HG03025 (cell line): ENCODE data around the gene TMPRSS2.

Source experiments
- ATAC-seq: cut with Tn5 transposase; IDR thresholded peaks from one replicate; pipeline ENCODE4 v1.9.1; 2021; ENCODE audit warnings: mild to moderate bottlenecking, moderate library complexity; ENCODE audit not compliant: unreplicated experiment, low FRiP score

The TMPRSS2 gene

GRCh38 chr21:41453198-41453597 lies 54.8 kb downstream of the TMPRSS2 start:
- ATAC-seq = no peak

GRCh38 chr21:41451753-41452676 lies 55.9 kb downstream of the TMPRSS2 start:
- no peak for ATAC-seq

DNA sequence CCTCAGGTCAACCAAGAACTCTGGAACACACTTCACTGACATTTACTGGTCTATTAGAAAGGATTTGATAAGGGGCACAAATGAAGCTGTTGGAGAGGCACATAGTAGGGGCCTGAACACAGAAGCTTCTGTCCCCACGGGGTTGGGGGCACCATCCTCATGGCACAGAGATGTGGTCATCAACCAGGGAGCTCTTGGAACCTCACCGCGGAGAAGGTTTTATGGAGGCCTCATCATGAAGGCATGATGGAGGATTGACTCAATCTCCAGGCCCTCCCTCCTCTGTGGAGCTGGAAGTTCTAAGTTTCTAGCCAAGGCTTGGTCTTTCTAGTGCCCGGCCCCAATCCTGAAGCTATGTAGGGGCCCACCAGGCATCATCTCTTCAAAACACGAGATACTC lies 58.3 kb downstream of the TMPRSS2 start:
- no peak for ATAC-seq

- ATAC-seq = no peak
These were observed 60.6 kb downstream of the TMPRSS2 start for GRCh38 chr21:41447356-41447755.

DNA sequence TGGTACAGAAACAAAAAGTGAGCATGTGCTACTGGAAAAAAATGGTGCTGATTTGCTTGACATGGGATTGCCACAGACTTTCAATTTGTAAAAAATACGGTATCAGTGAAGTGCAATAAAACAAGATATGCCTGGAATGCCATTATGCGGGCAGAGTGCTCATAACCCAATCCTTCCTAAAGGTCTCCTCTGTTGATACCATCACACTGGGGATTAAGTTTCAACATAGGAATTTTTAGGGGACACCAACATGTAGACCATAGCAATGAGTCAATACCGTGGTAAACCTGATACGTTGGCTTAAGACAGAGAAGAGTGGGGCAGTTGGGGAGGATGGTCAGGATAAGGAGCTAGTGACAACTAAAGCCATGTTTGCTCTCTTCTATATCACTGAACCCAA lies 61.4 kb downstream of the TMPRSS2 start:
- no peak for ATAC-seq

DNA sequence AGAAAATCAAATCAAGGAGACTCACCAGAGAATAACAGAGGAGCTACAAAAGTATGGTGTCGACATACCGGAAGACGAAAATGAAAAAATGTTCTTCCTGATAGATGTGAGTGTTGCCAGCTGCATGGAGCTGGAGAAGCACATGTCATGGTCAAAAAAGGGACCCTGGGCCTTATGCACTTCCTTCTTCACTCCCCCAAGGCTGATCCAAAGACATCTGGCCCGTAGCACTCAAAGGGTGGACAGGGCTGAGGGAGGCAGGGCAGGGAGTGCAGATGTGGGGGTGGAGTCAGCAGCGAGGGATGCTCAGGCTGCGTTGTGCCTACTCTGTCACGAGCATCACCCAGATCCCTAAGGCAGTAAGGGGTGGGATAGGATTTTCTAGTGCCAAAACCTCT lies 62.5 kb downstream of the TMPRSS2 start:
- no peak for ATAC-seq

DNA sequence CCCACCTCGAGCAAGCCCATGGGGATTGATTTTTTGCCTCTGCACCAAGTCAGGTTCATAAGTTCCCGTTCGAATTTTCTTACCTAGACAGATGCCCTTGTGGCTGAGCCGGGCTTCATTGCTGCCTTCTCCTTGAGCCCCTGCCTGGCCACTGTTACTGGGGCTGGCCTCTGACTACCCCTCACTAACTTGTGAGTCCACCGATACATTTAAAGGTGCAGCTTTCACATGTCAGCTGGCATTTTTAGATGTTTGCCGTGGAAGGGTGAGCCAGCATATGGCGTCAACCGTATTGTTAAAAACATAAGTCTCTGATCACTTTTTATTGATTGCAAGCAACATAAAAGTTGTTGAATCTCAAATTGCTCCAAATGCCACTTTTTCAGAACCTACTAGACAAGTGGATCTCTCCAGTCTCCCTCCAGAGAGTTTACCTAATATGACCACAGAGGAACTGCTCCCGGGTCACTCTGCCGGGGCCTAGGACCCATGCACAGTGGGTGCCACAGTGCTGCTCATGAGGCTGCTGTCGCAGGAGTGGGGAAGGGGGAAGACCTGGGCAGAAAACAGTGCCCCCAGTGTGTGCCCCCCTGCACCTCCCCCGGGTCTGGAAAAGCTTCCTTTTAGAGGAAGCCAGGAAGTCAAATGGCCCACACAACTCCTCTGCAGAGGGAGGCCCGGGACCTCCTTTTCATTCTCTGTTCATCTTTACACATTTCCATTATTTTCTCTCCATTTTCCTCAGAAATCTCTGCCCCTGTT lies 63.1 kb downstream of the TMPRSS2 start:
- ATAC-seq = no peak

GRCh38 chr21:41443562-41443961 lies 64.4 kb downstream of the TMPRSS2 start:
- ATAC-seq = no peak

DNA sequence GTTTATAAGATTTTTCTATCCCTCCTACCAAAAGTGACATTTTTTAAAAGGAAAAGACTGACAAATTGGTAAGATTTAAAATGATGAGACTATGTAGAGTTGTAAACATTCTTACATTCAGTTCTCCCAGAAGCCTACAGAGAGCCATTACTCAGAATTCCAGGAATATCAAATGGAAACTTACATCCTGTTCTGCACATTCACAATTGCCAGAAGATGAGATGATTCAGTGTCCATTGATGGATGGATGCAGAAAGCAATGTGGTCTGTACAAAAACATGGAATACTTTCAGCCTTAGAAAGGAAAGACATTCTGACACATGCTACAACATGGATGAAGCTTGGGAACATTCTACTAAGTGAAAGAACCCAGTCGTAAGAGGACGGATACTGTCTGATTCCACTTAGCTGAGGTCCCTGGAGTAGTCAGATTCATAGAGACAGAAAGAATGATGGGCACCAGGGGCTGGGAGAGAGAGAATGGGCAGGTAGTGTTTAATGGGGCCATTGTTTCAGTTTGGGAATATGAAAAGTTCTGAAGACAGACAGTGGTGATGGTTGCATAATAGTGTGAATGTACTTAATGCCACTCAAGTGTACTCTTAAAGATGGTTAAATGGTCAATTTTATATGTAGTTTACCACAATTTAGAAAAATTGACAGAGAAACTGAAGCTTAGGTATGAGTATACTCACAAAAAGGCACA lies 65.3 kb downstream of the TMPRSS2 start:
- ATAC-seq = no peak

- no peak for ATAC-seq
These were observed 66.4 kb downstream of the TMPRSS2 start for GRCh38 chr21:41441546-41441945.

DNA sequence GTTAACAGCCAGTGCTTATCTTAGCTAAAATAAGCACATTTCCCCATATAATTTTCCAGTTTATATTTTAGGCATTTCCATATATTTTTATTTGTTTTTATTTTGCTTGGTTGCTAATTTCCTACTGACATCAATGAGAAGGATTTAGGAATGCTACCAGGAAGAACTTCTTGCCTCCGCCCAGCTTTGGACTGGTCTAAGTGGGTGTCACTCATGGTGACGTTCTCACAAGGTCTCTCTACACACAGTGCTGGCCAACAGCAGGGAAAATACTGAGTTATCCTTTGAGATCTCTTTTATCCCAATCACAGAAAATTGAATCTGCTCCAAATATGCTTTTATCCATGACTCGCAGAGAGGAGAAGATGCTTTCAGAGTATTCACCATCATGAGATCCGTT lies 68.7 kb downstream of the TMPRSS2 start:
- no peak for ATAC-seq

- ATAC-seq = no peak
These were observed 69.4 kb downstream of the TMPRSS2 start for GRCh38 chr21:41438425-41439113.

DNA sequence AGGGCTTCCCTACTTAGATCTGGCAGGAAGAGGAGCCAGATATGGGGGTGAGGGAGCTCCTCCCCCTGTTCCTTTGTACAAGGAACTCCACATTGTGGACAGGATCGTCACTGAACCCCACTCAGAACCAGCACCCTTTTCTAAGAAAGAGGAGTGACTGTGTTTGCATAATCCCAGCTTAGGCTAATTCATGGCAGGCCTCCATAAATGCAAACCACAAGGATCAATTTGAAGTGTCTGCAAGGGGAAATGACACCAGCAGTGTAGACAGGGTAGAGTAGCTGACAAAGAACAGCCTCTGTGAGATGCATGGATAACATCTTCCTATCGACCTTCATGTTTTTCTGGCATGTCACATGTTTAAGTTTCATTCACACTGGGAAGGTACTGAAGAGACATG lies 70.2 kb downstream of the TMPRSS2 start:
- no peak for ATAC-seq

DNA sequence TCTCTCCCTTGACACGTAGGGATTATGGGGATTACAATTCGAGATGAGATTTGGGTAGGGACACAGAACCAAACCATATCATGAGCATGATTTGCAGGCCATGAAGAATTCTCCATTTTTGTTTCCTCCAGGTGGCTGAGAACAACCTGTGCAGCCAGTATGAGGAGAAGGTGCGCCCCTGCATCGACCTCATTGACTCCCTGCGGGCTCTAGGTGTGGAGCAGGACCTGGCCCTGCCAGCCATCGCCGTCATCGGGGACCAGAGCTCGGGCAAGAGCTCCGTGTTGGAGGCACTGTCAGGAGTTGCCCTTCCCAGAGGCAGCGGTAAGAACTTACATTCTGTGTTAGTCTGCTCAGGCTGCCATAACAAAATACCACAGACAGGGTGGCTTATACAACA lies 72.3 kb downstream of the TMPRSS2 start:
- no peak for ATAC-seq

GRCh38 chr21:41433566-41433965 lies 74.4 kb downstream of the TMPRSS2 start:
- no peak for ATAC-seq

- ATAC-seq = no peak
These were observed 75.1 kb downstream of the TMPRSS2 start for GRCh38 chr21:41432562-41433460.

GRCh38 chr21:41431788-41432548 lies 76.0 kb downstream of the TMPRSS2 start:
- no peak for ATAC-seq

DNA sequence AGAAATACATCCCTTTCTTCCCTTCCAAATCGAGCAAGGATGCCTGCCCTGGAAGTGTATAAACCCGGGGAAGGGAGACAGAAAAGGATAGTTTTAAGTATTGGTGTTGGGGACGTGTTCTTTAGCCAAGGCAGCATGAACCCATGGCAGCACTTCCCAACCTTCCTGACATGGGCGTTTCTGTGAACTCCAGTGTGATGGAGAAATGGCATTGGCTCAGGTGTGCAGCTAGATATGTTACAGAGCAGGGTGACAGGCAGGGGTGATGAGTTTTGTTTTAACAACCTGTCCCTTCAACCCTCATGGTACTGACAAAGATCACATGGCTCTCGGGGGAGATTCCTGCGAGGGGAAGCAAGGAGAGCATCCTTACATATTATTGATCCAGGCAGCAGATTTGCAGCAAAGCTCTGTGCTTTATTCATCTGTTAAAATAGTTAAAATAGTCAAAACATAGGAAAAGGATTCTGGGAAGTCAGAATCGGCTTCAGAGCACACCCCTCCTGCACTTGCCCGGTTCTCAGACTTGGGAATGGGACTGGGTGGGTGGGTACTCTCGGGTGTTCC lies 78.0 kb downstream of the TMPRSS2 start:
- no peak for ATAC-seq
